Lower lobe of right lung (tissue), 2 donors: ENCODE measurements around the gene ENSA. TPM values are rescaled to one million over a fixed set of nuclear protein-coding genes. Genes with fewer than 3 reads are reported as not detected.

Experiments used
- ATAC-seq, 2 donors: fragments of 200-7000 bp; cut with Tn5 transposase; one replicate each; pipeline ENCODE4 v1.9.1; 2020 to 2022; ENCODE audit warnings: mild to moderate bottlenecking in 2 of 2, moderate library complexity in 2 of 2
- DNase-seq: peaks from one replicate; pipeline ENCODE4 v3.0.0-alpha.2; 2020
- H3K27ac ChIP-seq: fragments of 200-600 bp; one replicate; pipeline ENCODE4 v1.8.0; 2022
- H3K27me3 ChIP-seq: fragments of 200-600 bp; one replicate; pipeline ENCODE4 v1.8.0; 2022; ENCODE audit warnings: low read depth
- H3K36me3 ChIP-seq: fragments of 200-600 bp; one replicate; pipeline ENCODE4 v1.8.0; 2022; ENCODE audit warnings: mild to moderate bottlenecking
- H3K4me1 ChIP-seq: fragments of 200-600 bp; one replicate; pipeline ENCODE4 v1.8.0; 2022
- H3K4me3 ChIP-seq: fragments of 200-600 bp; one replicate; pipeline ENCODE4 v1.8.0; 2022; ENCODE audit warnings: mild to moderate bottlenecking
- H3K9me3 ChIP-seq: fragments of 200-600 bp; one replicate; pipeline ENCODE4 v1.8.0; 2022
- intact Hi-C: fragments of 100-400 bp; cut with DNase I; formaldehyde crosslinking; loops from one replicate; pipeline ENCODE4 v1.11.0; 2022
- total RNA-seq: library from RNA; stranded (reverse); fragmentation: NEBNext Ultra II Directional; extraction: Animal tissue kit (Norgen Biotek cat#: 25700); gene quantifications from one replicate; pipeline ENCODE4 v1.2.1, GENCODE V29; 2021
- TF ChIP-seq, protein P1 (sequence below): fragments of 200-600 bp; IDR thresholded peaks from one replicate; pipeline ENCODE4 v1.8.0; 2022; ENCODE audit warnings: antibody characterized with exemption, mild to moderate bottlenecking
- donor health status: DM: no; HTN: yes; CAD: no; lungs with severe emphysema.

The ENSA gene
- total RNA-seq, 1 donor from 2014 or later, result 172 TPM

DNA sequence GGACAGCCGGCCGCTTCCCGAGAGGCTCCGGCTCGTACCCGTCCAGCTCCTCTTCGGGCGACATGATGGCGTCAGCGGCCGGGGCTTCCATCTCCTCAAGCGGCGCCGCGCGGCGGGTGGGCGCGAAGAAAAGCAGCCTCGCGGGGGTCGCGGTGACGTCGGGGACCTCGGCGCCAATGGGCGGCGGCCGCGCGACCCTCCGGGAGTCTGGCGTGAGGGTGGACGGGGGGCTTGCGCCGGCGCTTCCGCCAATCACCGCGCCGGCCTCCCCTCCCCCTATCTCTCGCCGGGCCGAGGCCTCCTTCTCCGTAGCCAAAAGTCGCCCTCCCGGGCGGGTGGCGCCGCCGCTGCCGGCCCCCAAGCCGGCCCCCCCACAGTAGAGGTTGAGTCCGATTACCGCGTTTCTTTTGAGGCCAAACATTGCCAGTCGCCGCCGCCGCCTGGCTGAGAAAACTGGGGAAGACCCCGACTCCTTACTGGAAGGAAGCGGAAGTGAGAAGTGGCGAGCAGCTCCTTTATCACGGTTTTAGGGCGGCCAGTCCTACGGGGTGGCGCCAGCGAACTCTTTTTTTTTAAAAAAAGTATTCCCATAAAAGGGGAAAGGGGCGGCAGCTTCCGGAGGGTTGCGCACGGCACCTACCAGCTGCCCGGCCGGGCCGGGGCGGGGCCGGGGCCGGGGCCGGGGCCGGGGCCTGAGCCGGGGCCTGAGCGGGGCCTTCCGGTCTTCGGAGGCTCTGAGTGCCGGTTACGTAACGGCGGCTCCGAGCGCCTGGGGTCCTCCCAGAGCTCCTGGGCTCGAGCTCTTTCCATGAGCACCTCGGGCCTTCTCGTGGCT, 50.1 kb downstream of the ENSA start, which contains the start of gene MCL1:
Gene MCL1, minus strand, starts transcription at position 501 of the 835 bp plus-strand sequence. Its CDS starts 80 bp downstream, at position 421.
- H3K27ac ChIP-seq, result peak within 1 kb of the TSS; percentile 99

GRCh38 chr1:150578272-150579109, 50.9 kb downstream of the ENSA start:
- intact Hi-C loops, result loop anchor here (10.0 kb wide), 1 partner anchor 46 kb away; the partner anchor contains the start of gene ENSA
- peaks cover 45% of the 10 kb centered on the region for H3K36me3 ChIP-seq
- ATAC-seq (peak; percentile 27 to 34), DNase-seq (no peak)
- peak overlapping the region; percentile 96 for H3K4me3 ChIP-seq
- H3K4me1 ChIP-seq, result peaks cover 44% of the 10 kb centered on the region
- no peaks in the 10 kb centered on the region for H3K9me3 ChIP-seq
- TF ChIP-seq, protein P1, sequence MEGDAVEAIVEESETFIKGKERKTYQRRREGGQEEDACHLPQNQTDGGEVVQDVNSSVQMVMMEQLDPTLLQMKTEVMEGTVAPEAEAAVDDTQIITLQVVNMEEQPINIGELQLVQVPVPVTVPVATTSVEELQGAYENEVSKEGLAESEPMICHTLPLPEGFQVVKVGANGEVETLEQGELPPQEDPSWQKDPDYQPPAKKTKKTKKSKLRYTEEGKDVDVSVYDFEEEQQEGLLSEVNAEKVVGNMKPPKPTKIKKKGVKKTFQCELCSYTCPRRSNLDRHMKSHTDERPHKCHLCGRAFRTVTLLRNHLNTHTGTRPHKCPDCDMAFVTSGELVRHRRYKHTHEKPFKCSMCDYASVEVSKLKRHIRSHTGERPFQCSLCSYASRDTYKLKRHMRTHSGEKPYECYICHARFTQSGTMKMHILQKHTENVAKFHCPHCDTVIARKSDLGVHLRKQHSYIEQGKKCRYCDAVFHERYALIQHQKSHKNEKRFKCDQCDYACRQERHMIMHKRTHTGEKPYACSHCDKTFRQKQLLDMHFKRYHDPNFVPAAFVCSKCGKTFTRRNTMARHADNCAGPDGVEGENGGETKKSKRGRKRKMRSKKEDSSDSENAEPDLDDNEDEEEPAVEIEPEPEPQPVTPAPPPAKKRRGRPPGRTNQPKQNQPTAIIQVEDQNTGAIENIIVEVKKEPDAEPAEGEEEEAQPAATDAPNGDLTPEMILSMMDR, result no peak
- peak overlapping the region; percentile 99 for H3K27ac ChIP-seq
- H3K27me3 ChIP-seq, result no peaks in the 10 kb centered on the region

More for the DNA sequence above, 50.1 kb downstream of the ENSA start, which contains the start of gene MCL1:
- peaks cover 36% of the 10 kb centered on the region for H3K36me3 ChIP-seq
- H3K4me3 ChIP-seq, result peak within 1 kb of the TSS; percentile 96
- H3K27me3 ChIP-seq, result no peaks in the 10 kb centered on the region
- ATAC-seq, result peak; percentile 90 to 96
- H3K4me1 ChIP-seq, result peaks cover 36% of the 10 kb centered on the region
- TF ChIP-seq, protein P1, result peak; percentile 10
- intact Hi-C loops, result loop anchor here (10.0 kb wide), 1 partner anchor 45 kb away; the partner anchor contains the start of gene ENSA
- peak; percentile 98 for DNase-seq
- no peaks in the 10 kb centered on the region for H3K9me3 ChIP-seq

GRCh38 chr1:150577557-150578271, 51.7 kb downstream of the ENSA start:
- intact Hi-C loops, result loop anchor here (10.0 kb wide), 1 partner anchor 47 kb away; the partner anchor contains the start of gene ENSA
- peaks cover 53% of the 10 kb centered on the region for H3K36me3 ChIP-seq

GRCh38 chr1:150576794-150577556, 52.4 kb downstream of the ENSA start:
- DNase-seq (no peak), ATAC-seq (no peak)
- intact Hi-C loops, result loop anchor here (10.0 kb wide), 1 partner anchor 48 kb away; the partner anchor contains the start of gene ENSA
- peaks cover 60% of the 10 kb centered on the region for H3K36me3 ChIP-seq
- no peaks in the 10 kb centered on the region for H3K27me3 ChIP-seq
- no peaks in the 10 kb centered on the region for H3K9me3 ChIP-seq
- TF ChIP-seq, protein P1, result no peak
- peak overlapping the region; percentile 99 for H3K27ac ChIP-seq
- peaks cover 51% of the 10 kb centered on the region for H3K4me1 ChIP-seq
- peak overlapping the region; percentile 96 for H3K4me3 ChIP-seq

More at GRCh38 chr1:150577557-150578271, 51.7 kb downstream of the ENSA start:
- H3K4me3 ChIP-seq, result peak overlapping the region; percentile 96
- no peaks in the 10 kb centered on the region for H3K9me3 ChIP-seq
- ATAC-seq (no peak), DNase-seq (no peak)
- H3K4me1 ChIP-seq, result peaks cover 51% of the 10 kb centered on the region
- no peaks in the 10 kb centered on the region for H3K27me3 ChIP-seq
- H3K27ac ChIP-seq, result peak overlapping the region; percentile 99
- TF ChIP-seq, protein P1, result no peak
